ENCODE results near the gene CST5.
"Not testable (repeated sequence)": the region's sequence is repeated elsewhere in the genome, so short reads cannot be mapped to it uniquely, and the experiment has no call there.

The CST5 gene

DNA sequence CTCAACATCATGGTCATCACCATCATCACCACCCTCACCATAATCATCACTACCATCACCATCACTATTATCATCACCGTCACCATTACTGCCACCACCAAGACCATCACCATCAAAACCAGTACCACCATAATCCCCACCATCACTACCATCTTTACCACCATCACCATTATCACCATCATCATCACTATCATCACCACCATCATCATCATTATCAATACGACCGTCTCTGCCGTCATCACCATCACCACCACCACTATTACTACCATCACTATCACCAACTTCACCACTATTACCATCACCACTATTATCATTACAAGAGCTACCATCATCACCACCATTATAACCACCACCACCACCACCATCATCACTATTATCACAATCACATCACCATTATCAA lies 11.3 kb upstream of the CST5 start:
- DNase-seq (ENCODE audit: low read depth in 3 of 3, low spot score in 1 of 3), result not testable (repeated sequence)

DNA sequence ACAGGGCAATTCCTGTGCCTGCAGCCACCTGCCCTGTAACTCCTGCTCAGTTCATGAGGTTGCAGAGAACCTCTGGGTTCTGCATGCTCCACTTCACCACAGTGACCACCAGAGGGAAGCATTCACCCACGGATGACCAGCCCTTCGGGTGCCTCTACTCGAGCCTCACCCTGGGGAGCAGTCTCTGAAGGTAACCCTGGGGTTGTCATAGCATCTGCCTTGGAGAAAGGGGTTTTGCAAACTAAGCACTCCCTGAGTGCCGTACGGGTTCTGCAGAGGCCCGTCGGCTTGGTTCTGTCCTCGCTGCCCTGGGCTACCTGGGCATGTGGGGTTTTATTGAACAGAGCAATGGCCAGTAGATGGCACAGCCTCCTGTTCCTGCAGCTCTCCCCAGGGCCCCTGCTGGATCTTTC lies 10.2 kb upstream of the CST5 start:
- peak; percentile 4 to 25 (median 16) for DNase-seq (ENCODE audit: low read depth in 3 of 3, low spot score in 1 of 3)

GRCh38 chr20:23887856-23888255 lies 8.3 kb upstream of the CST5 start:
- DNase-seq (ENCODE audit: low read depth in 3 of 3, low spot score in 1 of 3), result no peak

DNA sequence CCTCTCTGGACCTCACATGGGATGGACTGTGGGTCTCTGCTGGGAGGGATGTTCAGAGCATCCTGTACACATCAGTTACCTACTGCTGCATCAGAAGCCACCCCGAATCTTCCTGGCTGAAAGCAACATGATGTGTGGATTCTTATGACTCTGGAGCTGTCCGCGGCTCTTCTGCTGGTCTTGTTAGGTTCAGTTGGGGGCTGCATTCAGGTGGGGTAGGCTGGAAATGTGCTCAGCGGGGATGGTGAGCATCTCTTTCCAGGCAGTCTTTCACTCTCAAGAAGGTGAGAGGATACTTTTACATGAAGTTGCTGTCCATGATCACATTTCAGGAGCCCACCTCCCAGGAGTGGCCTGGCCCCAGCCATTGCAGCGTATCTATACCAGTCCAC lies 5.2 kb upstream of the CST5 start:
- no peak for DNase-seq (ENCODE audit: low read depth in 3 of 3, low spot score in 1 of 3)

- no peak for DNase-seq (ENCODE audit: low read depth in 3 of 3, low spot score in 1 of 3)
Measured at GRCh38 chr20:23884136-23884770, 4.7 kb upstream of the CST5 start.

GRCh38 chr20:23881371-23881770 lies 1.8 kb upstream of the CST5 start:
- no peak for DNase-seq (ENCODE audit: low read depth in 3 of 3, low spot score in 1 of 3)

- DNase-seq (ENCODE audit: low read depth in 3 of 3, low spot score in 1 of 3), result no peak
Measured at GRCh38 chr20:23880417-23880816, 869 bp upstream of the CST5 start.

GRCh38 chr20:23879811-23880374 lies 345 bp upstream of the CST5 start:
- no peak for DNase-seq (ENCODE audit: low read depth in 3 of 3, low spot score in 1 of 3)

DNA sequence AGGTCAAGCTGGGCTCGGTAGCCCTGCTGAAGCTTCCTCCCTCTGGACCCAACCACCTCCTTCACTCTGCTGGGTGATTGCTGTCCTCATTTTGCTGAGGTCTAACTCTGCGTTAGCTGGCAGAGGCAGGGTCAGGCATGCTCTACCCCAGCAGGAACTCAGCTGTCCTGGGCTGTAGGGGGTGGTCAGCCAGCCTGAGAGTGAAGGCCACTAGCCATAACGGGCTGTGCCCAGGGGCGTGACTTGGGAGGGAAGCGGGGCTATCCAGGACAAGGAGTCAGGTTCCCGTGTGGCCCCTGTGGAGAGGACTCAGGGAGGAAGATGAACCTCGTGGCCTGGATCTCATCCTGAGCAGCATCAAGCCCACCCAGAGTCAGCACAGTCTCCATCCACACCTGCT lies 761 bp downstream of the CST5 start:
- DNase-seq (ENCODE audit: low read depth in 3 of 3, low spot score in 1 of 3), result no peak

- not testable (repeated sequence) for DNase-seq (ENCODE audit: low read depth in 3 of 3, low spot score in 1 of 3)
Measured at GRCh38 chr20:23878016-23878542, 1.5 kb downstream of the CST5 start.

DNA sequence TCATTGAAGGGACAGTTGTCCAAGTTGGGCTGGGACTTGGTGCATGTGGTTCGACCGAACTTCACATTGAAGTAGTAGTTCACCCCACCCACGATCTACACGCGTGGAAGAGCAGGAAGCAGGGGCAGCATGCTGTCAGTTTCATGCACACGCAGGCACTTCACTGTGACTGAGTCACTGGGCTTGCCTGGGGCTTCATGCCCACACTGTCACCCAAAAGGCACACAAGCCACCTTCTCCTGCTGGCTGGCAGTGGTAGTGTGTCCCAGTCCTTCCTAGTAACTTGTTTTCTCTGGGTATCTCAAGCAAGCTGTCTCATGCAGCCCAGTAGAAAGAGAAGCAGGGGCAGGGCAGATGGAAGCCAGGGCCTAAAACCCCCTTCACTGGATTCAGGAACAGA lies 2.0 kb downstream of the CST5 start:
- no peak for DNase-seq (ENCODE audit: low read depth in 3 of 3, low spot score in 1 of 3)

DNA sequence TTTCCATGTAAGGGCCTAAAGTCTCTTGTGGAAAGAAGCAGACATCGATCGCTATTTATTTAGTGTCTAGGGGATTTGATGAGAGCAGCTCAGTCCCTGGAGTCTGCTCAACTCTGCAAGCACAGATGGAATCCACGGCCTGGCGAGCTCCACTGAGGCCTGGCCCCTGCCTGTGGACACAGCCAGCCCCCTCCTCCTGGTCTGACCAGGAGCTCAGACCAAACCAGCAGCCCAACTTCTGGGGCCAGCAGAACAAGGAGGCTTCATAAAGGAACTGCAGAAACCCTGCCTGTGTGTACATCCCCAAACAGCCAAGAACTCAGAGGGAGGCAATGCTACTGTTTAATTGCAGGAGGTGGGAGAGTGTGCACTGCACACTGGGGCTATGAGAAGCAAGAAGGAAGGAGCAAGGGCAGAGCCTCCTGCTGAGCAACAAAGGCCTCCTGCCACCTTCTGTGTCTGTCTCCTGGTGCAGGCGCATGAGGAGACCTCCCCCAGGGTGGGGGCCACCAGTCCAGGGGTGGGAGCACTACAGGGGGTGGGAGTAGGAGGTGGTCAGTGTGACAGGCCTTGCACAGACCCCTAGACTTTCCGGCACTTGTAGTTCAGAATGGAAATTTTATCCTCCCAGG lies 3.8 kb downstream of the CST5 start:
- no peak for DNase-seq (ENCODE audit: low read depth in 3 of 3, low spot score in 1 of 3)

GRCh38 chr20:23874747-23875146 lies 4.8 kb downstream of the CST5 start:
- DNase-seq (ENCODE audit: low read depth in 3 of 3, low spot score in 1 of 3), result no peak

GRCh38 chr20:23873370-23874015 lies 6.1 kb downstream of the CST5 start:
- DNase-seq (ENCODE audit: low read depth in 3 of 3, low spot score in 1 of 3), result no peak

- DNase-seq (ENCODE audit: low read depth in 3 of 3, low spot score in 1 of 3), result no peak
Measured at GRCh38 chr20:23872065-23872464, 7.5 kb downstream of the CST5 start.

DNA sequence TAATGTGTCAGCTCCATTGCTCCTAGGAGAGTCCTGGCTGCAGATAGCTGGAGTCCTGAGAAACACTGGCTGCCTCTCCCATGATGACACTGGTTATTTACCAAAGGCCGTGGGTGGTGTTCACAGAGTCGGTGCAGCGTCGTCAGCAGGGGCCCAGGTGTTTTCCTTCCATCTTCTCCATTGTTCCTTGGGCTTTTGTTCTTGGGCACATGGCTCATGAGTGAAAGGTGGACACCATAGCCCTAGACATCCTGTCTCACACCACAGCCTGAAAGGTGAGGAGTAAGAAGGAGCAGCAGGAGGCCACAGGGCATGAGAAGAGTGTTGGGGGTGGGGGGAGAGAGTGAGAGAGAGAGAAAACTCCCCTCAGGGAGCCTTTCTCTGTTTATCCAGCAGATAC lies 9.1 kb downstream of the CST5 start:
- no peak for DNase-seq (ENCODE audit: low read depth in 3 of 3, low spot score in 1 of 3)

DNA sequence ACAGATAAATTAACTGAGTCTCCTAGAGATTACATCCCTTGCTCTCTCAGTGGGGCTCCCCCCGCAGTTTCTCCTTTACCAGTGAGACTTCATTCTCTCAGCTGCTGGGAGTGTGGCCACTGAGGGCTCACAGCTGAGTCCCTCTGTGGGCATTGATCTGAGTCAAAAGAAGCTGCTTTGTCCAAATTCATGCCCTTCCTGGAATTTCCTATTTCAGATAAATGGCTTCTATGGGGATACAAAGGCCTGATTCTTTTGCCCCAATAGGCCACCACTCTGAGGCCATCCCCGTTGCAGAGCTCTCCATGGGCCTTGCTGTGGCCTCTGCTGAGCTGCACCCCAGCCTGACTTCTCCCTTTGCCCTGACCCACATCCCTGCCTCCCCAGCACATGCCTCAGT lies 10.0 kb downstream of the CST5 start:
- DNase-seq (ENCODE audit: low read depth in 3 of 3, low spot score in 1 of 3), result no peak

- no peak for DNase-seq (ENCODE audit: low read depth in 3 of 3, low spot score in 1 of 3)
Measured at GRCh38 chr20:23868321-23868720, 11.2 kb downstream of the CST5 start.

DNA sequence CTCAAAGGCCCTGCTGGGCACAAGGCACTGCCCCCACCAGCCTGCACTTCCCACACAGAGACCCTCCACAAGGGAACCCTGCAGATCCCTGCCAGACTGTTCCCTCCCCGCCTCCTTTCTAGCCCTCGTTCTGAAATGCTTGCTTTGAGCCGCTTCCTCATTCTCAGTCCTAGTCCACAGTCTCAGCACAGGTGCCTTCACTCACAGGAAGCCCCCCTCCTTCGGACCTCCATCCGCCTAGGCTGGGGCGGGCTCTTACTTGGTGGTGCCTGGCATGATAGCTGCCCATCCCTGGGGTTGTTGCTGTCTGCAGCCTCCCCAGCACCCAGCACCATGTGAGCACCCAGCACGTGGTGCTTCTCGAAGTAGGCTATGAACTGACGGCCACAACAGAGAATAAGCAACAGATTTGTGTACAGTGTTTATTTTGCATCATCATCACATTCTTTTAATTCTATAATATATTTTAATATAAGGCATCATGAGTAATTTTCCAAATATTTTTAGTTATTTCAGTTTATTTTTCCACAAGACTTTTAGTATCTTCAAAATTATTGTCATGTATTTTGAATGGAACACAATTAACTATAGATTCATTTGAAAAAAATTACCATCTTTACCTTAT lies 12.3 kb downstream of the CST5 start:
- no peak for DNase-seq (ENCODE audit: low read depth in 3 of 3, low spot score in 1 of 3)

DNA sequence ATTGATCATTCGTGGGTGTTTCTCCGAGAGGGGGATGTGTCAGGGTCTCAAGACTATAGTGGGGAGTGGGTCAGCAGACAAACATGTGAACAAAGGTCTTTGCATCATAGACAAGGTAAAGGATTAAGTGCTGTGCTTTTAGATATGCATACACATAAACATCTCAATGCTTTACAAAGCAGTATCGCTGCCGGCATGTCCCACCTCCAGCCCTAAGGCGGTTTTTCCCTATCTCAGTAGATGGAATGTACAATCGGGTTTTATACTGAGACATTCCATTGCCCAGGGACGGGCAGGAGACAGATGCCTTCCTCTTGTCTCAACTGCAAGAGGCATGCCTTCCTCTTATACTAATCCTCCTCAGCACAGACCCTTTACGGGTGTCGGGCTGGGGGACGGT lies 18.8 kb downstream of the CST5 start:
- not testable (repeated sequence) for DNase-seq (ENCODE audit: low read depth in 3 of 3, low spot score in 1 of 3)

- DNase-seq (ENCODE audit: low read depth in 3 of 3, low spot score in 1 of 3), result no peak
Measured at GRCh38 chr20:23857962-23858595, 21.5 kb downstream of the CST5 start.
